ENCODE results near the gene TDP1.

- TF ChIP-seq, protein P1, sequence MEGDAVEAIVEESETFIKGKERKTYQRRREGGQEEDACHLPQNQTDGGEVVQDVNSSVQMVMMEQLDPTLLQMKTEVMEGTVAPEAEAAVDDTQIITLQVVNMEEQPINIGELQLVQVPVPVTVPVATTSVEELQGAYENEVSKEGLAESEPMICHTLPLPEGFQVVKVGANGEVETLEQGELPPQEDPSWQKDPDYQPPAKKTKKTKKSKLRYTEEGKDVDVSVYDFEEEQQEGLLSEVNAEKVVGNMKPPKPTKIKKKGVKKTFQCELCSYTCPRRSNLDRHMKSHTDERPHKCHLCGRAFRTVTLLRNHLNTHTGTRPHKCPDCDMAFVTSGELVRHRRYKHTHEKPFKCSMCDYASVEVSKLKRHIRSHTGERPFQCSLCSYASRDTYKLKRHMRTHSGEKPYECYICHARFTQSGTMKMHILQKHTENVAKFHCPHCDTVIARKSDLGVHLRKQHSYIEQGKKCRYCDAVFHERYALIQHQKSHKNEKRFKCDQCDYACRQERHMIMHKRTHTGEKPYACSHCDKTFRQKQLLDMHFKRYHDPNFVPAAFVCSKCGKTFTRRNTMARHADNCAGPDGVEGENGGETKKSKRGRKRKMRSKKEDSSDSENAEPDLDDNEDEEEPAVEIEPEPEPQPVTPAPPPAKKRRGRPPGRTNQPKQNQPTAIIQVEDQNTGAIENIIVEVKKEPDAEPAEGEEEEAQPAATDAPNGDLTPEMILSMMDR (IDR thresholded peaks at IDR 0.05), result no peak
- TF ChIP-seq EZH2 (IDR thresholded peaks at IDR 0.05) (no peak), EZH2phosphoT487 (IDR thresholded peaks at IDR 0.05) (no peak)
Measured at GRCh38 chr14:89941830-89942377, 13.8 kb upstream of the TDP1 start.

Measured in neural progenitor cell (in vitro differentiated cells).